Activated gamma-delta T cell (primary cell): ENCODE measurements around the gene PGAM2.

ENCODE experiments used
- DNase-seq: peaks from one replicate; lab custom pipeline; 2025; lab: John Stamatoyannopoulos, UW

The PGAM2 gene

DNA sequence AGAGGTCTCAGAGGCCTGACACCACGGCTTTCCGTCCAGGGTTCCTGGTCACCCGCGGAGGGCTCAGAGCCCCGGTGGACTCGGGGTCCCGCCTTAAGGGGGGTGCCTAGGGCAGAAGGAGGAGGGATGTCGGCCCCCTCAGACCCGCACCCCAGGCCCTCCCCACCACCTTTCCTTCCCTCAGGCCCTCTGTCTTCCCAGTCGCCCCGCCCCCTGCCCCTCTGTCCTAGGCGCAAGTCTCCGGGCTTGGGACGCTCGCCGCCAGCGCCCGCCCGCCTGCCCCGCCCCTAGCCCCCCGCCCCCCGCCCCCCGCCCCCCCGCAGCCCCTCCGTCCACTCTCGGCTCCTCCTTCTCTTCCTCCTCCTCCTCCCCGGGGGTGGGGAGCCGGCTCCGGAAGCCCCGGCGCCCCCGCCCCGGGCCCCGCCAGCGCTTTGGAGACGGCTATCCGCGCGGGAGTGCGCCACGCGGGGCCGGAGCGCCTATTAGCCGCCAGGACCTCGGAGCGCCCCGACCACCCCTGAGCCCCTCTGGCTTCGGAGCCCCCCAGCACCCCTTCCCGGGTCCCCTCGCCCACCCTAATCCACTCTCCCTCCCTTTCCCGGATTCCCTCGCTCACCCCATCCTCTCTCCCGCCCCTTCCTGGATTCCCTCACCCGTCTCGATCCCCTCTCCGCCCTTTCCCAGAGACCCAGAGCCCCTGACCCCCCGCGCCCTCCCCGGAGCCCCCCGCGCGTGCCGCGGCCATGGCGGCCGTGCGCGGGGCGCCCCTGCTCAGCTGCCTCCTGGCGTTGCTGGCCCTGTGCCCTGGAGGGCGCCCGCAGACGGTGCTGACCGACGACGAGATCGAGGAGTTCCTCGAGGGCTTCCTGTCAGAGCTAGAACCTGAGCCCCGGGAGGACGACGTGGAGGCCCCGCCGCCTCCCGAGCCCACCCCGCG, 38.8 kb upstream of the PGAM2 start, which contains the start of gene AEBP1:
TSS of gene AEBP1 (plus strand) at position 423 of the 937 bp plus-strand sequence. CDS start at position 744, 321 bp downstream.
- no peak for DNase-seq

DNA sequence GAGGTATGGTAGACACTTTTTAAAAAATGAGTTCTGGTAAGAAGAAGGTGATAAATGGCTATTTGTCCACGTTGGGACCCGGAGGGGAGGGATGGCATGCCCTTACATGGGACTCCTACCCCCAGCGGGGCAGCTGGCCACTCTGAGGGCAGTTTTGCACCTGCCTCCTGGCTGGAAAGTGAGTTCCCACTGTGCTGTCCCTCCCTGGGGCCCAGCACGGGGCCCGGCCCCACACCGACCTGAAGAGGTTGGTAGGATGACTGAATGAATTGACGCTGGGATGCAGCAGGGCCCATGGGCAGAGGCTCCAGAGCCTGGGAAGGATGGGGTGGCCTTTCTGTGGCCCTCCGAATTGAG, 38.2 kb upstream of the PGAM2 start:
- DNase-seq, result no peak

DNA sequence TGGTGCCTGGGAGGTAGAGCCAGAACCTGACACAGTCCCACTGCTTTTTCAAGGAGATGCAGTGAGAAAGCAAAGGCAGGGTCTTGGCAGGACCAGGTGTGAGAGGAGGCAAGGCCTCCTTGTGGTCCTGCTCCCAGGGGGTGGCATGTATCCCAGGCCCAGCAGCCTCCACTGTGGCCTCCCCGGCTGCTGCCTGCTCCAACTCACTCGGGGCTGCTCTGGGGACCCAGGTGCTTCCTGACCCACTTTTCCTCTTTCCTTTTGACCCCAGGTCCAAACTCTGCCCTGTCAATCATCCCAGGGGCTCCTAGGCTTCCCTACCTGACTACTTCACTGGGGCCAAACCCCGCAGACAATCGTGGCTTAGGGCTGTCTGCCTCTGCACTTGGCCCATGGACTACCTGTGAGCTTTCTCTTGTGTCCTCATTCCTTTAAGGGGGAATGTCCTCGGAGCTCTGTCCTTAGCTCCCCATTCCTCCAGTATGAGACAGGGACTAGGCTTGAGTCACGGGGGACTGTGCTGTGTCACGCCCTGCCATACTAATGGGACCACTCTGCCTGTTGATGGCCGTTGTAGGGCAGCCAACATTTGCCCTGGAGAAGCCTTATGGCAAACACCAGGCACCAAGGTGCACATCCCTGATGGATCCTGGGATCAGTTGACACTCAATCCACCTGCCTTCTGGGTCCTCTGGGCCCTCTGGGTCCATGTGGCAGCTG, 37.6 kb upstream of the PGAM2 start:
- no peak for DNase-seq

DNA sequence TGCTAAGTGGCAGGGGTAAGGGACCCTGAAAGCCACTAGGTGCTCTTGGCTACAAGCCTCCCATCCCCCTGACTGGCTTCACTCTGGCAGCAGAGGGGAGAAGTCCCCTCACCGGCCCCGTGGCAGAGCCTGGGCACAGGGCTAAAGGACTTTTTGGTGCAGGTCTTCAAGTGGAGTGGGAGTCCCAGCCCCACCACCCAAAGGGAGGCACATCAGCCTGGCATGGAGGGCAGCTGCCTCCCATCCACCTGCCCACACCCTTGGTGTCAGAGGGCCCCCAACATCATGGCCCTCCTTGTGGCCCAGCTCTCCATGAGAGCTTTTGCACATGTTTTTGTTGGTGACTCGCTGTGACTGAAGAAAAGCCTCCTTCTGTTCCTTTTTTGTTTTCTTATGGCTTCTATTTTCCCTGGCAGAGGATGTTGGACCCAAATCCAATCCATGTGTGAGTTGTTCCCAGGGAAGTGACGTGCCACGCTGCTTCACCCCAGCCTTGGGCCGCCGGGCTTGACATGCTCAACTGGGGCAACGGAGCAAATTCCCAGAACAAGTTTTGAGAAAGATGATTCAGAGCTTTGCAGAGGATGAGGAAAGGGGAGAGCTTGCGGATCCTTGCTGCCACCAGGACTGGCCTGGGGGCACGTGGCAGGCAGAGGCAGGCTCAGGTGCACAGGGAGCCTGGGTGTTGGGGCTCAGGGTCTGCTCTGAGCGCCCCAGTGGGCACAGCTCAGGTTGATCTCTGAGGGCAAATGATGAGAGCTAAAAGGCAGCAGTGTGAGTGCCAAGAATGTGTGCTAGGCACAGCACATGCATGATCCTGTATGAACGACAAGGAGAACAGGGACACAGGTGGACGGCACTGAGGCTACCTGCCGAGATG, 36.8 kb upstream of the PGAM2 start:
- no peak for DNase-seq

DNA sequence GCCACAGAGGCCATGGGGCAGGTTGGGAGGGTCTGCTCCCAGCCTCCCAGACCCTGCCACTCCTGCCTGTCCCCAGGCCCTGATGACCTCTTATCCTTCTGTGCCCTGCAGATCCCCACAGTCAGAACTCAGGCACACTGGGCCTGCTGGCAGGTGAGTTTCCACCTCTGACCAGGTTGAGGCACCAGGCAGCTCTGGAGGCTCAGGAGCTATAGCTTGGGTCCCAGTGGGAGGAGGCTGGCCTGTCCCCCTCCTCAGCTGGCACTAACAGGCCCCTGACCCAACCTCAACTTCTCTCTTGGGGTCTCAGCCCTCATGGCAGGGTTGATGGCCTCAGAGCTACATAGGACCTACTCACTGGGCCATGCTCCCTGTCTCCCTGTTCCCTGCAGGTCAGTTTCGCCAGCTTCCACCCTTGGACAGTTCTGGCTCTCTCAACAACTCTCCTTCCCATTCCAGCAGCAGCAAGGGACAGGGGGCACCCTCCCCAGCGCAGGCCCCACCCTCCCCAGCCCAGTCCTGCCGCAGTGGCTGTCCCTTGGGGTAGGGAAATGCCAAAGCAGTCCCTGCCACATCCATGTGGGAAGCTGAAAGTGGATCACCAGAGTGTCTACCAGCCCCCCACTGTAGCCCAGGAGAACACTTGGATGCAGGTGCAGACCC, 36.1 kb upstream of the PGAM2 start:
- DNase-seq, result no peak

DNA sequence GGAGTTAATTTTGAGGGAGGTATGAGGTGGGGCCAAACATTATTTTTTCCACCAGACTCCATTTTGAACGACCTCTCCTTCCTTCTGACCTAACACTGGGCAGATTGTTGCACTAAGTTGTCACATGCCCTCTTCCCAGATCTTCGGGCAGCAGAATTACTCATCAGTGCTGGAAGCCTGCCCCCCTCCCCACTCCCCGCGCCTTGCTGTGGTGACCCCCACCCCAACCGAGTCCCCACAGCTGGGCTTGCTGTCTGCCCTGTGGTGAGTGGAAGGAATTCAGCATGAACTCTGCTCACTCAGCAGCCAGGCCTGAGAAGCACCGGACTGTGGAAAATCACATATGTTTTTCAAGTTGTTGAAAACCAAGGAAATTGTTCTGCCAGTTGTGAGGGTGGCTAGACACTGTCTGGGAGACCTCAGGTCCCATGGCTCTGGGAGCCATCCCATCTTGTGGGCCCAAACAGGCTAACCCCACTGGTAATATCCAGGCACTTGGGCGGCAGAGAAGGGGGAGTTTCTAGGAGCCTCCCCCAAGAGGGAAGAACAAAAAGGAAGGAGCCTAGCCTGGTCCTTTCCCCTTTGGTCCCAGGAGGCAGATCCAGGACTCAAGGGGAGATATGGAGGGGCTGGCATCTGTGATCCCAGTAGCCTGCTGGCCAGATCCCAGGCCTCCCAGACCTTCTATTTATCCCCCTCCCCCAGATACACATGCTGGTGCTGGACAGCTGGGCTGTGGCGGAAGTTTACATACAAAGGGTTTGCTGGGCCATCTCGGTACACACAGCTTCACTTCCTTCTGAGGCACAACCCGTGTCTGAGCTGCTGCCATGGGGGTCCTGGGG, 35.3 kb upstream of the PGAM2 start:
- DNase-seq, result no peak

DNA sequence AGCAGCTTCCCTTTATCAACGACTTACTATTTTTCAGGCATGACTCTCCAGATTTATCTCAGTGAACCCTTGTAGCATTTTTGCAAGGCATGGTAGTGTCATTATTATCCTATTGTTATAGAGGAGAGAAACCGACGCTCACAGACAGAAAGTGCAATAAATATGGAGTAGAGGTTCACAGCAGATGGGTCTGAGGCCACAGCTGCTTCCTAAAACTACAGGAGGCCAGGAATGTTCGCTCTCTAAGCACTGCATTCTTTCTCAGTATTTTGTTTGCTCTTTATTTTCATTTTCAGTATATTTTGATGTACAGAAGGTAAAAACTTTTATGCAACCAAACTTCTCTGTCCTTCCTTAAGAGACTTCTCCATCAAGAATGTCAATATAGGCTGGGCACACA, 34.3 kb upstream of the PGAM2 start:
- no peak for DNase-seq

DNA sequence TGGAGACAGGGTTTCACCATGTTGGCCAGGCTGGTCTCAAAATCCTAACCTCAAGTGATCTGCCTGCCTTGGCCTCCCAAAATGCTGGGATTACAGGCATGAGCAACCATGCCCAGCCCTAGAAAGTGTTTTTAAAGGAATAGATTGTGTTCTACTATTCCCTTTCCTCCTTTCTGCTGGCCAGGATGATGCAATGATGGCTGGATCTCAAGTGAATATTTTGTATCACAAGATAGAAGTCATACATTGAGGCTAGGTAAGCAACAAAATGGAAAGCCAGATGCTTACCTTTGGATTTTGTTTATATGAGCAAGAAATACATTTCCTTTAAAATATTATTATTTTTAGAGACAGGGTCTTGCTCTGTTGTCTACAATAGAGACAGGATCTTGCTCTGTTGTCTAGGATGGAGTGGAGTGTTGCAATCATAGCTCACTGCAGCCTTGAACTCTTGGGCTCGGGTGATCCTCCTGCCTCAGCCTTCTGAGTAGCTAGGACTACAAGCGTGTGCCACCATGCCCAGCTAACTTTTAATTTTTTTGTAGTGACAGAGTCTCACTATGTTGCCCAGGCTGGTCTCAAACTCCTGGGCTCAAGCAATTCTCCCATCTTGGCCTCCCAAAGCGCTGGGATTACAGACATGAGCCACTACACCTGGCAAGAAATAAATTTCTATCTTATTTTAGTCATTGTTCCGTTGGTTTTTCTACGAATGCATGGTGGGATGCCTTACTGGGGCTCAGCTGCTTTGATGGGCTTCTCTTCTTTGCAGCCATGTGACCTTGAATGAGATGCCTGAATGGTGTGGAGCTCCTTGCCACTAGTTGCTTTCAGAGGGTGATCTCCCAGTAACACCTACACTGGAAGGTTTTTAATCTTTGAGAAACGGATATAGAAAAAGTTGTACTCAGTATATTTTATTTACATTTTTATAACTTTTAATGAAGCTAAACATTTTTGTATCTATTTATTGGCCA, 33.0 kb upstream of the PGAM2 start:
- no peak for DNase-seq

DNA sequence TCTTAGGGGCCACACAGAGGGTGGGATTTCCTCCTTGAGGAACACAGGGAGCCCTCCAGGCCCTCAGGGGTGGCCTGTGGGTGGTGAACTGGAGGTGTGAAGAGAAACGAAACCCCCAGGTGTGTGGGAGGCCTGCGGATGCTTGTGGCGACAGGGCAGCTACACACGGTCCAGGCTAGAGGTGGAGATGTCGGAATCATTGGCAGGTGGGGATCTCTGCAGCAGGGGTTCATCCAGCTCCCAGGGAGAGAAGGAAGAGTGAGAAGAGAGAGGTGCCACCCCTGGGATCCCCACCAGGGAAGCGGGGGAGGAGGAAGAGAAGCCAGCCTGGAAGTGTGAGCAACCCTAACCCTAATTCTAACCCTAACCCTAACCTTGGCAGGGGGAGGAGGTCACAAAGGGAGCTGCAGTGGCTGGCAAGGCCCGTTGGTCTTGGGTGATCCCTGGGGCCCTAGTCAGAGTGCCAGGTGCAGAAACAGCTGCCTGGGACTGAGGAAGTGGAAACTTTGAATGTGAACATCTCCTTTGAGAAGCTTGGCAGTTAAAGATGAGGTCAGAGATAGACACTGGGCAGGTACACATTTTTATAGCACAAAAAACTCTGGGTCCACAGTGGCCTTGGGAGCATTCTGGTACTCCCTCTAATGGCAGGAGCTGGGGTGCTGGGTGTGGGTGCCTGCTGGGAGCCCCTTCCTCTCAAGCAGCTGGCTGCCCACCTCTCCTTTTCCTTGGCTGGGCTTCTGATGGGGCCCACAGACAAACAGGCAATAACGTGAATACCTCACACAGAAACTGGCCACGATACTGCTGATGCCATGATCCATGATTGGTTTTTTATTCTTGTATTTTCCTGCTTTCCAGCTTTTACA, 31.9 kb upstream of the PGAM2 start:
- no peak for DNase-seq

DNA sequence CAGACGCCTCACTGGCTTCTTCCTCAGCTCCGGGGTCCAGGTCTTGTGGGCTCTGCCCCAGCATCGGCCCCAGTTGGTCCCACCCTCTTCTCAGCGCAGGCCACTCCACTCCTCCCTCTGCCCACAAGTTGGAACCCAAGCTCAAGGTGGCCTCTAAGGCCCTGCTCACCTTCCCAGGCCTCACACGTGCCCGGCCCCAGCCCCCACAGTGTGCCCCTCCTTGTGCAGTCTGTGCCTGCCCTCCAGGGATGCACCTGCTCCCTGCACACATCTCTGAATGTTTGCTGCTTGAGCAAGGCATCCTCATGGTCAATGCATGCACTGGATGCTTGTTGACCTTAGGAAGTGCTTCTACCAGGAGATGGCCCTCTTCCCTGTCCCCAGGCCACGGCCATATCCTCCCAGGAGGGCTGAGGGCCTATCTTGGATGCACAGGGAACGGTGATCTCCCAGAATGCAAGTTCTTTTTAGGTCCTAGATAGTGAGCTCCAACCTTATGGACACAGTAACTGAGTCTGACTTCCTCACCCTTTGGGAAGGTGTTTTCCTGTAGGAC, 31.0 kb upstream of the PGAM2 start:
- DNase-seq, result no peak

DNA sequence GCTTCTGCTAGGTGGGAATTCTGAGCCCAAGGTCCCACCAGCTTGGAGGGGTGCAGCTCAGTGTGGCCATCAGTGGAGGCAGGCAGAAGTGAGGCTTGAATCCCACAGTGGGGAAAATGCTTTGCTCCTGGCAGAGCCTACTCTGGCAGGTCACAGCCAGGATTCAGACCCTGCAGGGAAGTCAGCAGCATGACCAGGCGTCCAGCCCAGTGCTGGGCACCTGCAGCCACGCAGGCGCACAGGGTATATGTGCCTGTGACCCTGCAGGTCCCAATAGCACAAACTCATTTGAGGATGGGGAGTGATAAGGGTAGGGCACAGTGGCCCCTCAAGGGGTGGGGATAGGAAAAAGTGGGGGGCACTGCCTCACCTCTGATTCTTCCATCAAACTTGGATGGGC, 30.4 kb upstream of the PGAM2 start:
- DNase-seq, result no peak

DNA sequence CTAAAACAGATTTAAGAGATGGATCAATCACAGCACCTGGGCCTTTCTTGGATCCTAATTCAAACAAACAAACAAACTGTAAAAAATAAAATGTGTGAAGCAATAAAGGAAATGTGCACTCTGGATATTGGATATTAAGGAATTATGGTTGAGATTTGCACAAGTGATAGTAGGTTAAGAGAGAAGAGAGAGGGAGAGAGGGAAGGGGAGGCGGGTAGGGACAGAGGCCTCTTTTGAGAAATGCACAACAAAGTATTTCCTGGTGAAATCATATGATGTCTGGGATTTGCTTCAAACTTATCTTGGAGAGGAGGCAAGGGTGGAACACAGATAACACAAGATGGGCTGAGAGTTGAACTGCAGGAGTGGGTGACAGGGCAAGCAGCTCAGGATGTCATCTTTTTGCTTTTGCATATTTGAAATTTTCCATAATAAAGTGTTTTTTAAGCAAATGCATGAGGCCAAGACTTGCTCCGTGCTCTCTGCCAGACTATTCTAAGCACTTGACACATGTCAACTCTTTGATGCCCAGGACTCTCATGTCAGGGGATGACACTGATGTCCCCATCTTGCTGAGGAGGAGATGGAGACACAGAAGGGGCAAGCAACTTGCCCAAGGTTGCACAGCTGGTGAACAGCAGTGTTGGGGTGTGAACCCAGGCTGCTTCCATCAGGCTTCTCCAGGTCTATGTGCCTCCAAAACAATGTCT, 29.7 kb upstream of the PGAM2 start:
- no peak for DNase-seq

DNA sequence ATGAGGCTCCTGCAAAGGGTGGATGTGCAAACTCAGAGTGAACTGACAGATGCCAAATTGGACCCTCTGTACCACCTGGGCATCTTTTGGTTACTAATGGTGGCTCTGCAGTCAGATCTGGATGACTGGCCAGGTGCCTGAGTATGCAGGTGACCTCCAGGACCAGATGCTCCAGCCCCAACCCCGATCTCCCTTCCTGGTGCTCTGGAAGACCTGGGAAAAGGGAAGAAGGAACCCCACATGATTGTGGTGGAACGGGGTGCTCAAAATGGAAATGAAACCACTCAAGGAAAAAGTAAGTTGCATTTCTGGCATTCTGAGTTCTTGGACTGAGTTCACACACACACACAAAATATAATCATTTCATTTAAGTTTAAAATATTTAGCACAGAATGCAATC, 29.0 kb upstream of the PGAM2 start:
- DNase-seq, result no peak

DNA sequence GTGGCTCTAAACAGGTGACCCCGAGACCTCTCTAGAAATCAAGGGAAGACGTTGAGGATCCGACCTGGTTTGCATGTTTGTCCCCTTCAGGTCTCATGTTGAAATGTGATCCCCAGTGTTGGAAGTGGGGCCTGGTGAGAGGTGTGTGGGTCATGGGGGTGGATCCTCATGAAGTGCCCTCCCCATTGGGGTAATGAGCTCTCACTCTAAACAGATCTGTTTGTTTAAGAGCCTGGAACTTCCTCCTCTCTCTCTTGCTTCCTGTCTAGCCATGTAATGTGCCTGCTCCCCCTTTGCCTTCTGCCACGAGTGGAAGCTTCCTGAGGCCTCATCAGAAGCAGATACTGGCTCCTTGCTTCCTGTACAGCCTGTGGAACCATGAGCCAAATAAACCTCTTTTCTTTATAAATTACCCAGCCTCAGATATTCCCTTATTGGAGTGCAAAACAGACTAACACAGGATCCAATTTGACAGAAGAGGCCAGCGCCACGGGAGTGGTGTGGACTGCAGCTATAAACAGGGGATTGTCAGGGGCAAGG, 27.8 kb upstream of the PGAM2 start:
- DNase-seq, result no peak

DNA sequence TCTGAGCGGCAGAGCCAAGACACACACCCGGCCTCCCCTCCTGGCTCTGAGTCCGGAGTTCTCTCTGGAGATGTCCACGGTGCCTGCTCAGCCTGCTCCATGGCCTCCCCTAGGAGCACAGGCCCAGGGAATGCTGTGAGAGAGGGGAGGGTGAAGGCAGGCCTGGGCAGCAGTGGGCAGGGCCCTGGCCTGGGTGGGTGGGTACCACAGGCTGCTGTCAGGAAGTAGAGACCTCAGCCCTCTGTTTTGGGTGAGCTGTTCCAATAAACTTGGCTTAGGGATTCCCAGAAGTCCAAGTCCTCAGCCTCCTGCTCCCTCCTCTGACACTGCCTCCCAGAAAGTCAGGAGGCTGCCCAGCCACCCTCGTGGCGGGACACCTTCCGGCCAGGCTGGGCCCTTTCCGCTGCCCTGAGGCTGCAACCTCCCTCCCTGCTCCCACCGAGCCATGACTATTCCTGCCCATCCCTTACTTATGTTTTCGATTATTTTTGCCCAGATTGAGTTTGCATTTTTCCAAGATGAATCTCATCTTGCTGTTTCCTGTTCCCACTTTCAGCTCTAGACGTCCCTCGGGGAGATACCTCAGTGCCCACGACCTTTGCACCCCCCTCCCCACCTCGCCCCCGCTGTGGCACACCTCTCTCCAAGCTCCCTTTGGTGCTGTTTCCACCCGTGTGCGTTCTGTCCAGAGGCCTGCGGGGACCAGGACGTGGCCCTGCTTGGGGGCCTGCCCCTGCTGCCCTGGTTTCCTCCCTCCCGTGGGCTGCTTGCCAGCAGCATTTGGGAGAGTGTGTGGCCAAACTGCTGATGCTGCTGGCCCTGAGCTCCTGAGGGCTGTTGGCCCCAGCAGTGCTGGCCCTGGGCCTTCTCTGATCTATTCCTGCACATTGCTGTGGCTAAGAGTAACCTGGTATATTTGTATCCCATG, 22.8 kb upstream of the PGAM2 start:
- no peak for DNase-seq

DNA sequence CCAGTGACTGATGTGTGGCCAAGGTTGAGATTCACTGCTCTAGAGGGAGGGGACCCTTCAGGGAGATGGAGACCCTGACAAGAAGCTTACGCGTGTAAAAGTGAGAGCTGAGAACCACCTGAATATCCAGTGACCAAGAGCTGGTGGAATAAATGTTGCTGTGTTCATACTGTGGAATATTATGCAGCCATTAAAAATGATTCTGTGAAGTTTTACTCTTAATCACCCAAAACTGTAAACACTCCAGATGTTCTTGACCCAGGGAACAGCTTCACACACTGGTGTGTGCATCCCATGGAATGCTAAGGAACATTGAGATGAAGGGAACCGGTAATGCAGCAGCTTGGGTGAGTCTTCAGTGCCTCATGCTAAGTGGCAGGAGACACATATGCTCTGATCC, 21.3 kb upstream of the PGAM2 start:
- no peak for DNase-seq
